ENCODE data around the gene GNB5.
"Not testable (repeated sequence)": the region's sequence is repeated elsewhere in the genome, so short reads cannot be mapped to it uniquely, and the experiment has no call there.

GNB5 gene

DNA sequence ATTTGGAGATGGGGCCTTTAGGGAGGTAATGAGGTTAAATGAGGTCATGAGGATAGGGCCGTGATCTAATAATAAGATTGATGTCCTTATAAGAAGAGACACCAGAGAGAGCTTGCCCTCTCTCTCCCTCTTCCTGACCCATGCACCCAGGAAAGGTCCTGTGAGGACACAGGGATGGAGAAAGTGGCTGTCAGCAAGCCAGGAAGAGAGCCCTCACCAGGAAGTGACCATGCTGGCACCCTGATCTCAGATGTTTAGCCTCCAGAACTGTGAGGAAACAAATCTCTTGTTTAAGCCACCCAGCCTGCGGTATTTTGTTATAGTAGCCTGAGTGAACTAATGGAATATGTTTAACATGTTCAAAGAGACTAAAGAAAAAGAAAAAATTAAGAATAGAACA is 15.3 kb upstream of the GNB5 start:
- peak; percentile 1 for DNase-seq

DNA sequence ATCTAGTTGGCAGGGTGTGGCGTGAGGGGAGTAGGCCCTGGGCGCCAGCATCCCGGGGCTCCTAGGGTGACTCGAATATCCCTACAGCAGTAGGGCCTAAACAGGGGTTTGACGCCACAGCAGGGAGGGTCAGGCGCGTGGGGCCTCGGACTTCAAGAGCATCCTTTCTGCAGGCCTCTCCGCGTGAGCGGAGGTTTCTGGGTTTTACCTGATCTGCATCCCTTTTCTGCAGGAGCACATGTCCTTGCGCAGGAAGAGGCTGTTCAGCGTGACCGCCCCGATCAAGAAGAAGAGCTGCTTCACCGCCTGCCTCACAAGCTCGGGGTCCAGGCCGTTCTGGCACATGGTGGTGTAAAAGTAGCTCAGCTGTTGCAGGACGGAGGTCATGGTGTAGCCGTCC is 13.5 kb upstream of the GNB5 start:
- DNase-seq: no peak

DNA sequence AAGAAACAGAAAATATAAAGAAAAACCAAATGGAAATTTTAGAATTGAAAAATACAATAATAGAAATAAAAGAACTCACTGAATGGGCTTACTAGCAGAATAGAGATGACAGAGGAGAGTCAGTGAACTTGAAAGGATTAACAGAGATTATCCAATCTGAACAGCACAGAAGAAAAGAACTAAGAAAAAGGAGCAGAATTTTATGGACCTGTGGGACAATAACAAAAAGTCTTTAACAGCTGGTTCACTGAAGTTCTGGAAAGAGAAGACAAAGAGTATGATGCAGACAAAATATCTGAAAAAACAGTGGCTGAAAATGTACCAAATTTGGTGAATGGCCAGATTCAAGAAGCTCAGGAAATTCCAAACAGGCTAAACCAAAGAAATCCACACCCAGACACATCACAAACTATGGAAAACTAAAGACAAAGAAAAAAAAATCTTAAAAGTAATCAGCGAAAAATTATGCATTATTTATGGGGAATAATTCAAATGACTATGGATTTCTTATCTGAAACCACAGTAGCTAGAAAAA is 9.7 kb upstream of the GNB5 start:
- DNase-seq: no peak

DNA sequence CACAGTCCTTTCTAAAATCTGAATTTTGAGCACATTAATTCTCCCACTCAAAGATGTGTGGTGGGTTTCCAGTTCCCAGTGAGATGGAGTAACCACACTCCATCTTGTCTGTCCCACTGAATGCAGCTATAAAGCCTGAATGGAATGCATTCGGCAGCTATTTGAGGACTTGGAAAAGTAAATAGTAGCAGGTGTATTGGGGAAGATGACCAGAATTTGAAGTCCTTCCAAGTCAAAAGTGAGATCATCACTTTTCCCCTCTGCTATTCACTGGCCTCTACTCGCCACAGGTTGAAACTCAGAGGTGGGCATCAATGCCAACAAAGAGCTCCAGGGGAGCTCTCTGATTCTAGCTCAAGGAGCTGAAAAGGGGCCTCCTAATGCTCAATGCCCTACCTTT is 8.1 kb upstream of the GNB5 start:
- no peak for DNase-seq

DNA sequence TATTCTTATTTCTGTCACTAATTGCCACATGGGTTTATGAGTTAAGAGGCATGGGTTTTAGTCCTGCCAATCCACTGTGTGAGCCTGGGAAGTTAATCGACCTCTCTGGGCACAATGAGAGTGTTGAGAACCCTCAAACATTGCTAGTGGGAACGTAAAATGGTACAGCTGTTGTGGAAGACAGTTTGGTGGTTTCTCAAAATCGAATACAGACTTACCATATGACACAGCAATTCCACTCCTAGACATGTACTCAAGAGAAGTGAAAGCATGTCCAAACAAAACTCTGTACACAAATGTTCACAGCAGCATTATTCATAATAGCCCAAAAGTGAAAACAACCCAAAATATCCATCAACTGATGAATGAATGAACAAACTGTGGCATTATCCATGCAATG is 5.7 kb upstream of the GNB5 start:
- no peak for DNase-seq

DNA sequence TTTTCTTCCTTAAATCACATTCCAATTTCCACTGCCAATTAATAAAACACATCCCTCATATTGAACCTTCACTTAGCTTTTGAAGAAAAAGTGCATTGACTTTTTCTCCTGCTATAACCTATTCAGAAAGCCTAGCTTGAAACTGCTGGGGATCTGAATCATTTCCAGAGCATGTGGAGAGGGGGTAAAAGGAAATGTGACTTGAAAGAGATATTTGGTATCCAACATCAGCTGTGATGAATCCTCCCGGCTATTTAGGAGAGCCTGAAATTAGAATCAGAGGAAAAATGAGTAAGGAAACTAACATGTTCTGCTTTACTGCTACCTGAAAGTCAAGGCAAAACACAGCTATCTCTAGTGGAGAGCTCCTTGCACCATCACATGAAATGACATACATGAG is 2.6 kb upstream of the GNB5 start:
- no peak for DNase-seq

DNA sequence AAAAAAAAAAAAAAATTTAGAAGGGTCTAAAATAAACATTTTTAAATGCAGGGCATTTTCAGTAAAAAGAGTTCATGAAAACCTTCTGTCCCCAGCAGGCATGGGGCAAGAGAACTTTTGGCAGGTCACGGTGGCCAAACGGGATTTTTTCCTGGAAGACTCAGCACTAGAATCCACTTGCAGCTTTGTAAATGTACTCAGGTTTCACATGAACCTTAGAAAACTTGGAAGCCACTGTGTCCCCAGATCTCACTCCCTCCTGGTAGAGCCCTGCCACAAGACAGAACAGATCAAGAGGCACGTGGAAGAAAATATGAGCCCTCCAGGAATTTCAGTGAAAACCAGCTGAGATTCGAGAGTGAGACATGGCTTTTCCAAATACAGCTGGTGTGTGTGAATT is 2.1 kb upstream of the GNB5 start:
- DNase-seq: no peak

DNA sequence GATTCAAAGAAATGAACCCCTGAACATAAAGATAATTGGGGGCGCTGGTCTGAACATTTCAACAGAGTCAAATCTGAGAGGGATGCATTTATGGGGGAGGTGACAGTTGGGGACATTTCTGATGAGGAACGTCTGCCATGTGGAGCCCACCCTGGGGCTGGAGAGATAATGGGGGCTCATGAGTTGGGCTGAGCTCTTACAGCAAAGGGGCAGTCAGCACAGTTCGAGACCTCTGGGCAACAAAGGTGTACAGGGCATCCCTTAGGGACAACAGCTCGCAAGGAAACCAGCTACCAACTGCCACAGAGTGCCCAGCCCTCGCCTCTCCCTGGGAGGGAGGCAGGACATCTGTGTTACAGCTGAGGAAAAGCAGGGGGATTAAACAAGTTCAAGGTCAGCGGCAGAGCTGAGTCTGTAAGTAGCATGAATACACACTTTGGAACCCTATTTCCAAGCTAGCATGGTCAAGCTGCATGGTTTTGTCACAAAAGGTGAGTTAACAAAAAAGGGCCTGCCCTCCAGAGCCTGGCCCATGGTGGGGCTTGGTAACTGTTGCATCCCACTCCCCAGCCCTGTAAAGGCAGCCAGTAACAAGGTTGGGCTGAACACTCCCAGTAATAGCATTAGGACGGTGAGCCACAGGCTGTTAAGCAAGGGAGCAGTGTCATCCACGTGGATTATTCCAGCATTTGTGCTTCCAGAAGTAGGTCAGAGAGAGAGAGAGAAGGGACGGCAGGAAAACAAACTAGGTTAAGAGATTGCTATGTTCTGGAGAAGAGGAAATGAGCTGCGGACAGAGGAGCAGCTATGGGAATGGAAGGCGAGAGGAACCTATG is 4.3 kb downstream of the GNB5 start:
- DNase-seq: no peak

DNA sequence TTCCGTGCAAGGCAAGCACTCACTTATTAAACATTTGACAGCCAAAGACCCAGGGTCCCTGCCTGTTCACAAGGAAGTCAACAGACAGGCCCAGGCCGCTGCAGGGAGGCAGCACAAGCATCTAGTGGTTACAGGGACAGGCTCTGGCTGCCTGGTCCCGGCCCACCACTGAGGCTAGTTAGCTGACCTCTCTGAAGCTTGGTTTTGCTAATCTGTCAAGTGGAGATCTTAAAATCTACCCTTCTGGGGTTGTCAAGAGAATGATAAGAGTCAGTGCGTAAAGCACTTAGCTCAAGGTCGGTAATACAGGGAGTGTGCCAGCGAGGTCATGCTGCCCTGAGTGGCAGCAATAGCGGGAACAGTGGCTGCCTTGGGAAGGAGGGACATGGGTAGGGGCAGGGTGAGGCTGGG is 6.0 kb downstream of the GNB5 start:
- no peak for DNase-seq

DNA sequence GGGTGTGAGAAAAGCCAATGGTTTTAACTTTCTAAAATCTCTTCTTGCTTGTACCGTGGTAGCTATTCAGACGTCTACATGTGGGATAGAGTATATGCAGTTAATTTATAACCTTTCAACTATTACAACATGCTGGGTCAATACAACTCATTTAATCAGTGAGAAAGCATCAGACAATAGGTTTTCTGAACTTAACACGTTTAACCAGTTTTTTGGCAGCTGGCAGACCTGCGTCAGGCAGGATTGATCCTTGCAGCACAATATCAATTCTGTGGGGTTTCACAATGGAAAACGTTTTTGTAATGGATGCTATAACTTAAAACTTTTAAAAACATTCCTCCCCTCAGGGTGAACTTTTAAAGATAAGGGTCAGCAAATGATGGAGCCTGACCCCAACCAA is 6.5 kb downstream of the GNB5 start:
- DNase-seq: no peak

DNA sequence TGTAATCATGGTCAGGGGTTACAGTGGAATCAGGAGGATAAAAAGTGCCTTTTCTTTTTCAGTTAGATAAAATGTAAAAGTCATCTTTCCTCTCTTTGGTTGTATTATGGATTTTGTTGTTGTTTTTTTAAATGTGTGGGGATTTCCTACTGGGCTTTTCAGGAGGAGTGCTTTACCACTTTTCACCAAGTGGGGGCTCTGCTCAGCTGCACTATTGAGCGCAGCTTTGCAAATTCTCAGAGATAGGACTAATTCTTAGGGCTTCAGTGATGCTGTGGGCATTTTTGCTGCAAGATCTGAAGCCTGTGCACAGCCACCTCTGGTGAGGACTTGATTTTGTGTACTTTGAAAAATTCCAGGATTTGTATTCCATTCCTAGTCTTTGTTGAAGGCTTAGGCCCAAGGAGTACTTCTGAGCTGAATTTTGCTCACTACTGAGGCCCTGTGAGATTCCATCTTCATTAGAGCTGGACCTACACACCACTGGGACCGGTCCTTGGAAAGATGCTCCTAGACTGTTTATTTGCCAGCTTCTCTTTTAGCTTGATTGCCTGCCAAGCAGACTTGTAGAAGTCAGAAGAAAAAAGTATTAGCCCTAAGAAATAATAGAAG is 7.5 kb downstream of the GNB5 start:
- DNase-seq: no peak

DNA sequence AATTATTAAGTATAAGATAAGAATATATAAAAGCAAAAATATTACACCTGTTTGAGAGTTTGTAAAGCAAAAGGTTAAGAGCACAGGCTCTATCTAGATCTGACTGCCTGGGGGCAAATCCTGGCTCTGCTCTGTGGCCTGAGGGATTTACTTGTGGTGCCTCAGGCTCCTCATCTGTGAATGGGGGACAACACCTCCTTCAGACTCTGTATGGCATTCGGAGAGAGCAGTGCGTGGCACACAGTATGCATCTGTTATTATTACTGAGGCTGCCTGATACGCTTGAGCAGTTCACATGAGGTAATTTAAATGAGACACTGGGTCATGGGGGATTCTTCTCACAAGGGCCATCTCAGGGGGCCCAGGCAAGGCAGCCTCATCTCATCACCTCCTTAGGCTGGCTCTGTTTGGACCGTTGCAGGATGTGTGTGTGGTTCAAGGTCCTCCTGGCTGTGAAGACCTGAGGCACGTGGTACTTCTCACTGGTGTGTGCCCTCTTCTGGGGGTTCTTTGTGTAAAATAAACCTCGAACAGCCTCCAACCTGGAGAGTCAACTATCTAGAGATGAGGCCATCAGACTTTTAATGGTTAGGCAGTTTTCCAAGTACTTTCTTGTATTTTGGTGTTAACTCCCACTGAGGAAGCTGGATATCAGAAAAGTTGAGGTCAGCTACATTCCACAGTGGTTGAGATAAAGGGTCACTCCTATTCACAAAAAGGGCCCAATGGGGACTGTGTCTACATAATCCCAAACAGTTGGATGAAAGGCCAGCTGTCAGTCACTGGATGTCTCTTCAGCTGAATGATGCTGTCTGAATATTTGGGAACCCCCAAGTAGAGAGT is 9.0 kb downstream of the GNB5 start:
- DNase-seq: no peak

DNA sequence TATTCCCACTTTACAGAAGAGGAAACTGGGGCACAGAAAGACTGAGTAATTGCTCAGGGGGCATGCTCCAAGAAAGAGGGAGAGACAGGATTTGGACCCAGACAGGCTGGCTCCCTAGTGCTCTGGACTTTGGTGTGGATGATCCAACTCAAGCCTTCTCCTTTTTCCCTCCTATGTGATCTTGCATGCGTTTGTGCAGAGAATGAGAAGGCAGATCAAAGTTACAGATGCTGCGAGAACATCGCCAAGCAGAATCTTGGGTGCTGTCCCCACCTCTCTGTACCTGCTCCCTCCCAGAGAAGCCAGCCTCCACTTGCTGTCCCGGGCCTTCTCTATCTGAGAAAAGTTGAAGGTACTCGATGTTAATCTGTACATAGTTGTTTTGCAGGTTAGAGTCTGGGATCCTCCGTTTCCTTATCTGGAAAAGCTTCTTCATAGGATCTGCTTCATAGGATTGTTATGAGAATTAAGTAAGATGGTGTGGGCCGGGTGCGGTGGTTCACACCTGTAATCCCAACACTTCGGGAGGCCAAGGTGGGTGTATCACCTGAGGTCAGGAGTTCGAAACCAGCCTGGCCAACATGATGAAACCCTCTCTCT is 10.2 kb downstream of the GNB5 start:
- DNase-seq: no peak

DNA sequence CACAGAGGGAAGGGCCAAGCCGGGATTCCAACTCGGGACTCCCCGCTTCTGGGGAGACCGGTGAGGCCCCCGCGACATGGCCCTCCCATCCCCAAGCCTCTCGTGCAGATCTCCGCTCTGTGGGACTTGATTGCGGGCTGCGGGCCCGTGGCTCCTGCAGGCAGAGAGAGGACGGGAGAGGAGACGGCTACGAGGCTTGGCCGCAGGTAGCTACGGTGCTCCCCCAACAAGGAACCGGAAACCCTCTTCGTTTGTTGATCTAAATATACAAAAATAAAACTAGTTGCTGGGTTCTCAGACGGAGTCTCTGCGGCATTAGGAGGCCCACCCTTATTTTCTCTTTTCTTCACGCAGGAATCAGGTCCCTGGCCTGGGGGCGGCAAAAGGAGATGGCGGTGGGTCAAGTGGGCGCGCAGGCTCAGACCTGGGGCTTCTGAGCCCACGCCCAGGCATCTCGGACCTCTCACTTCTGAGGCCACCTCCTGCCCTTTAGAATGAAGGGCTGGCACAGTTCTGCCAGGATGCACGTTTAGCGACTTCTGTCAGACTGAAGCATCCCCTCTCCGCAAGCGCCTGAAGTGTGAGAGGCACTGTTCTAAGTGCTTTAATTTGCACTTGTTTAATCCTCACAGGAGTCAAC is 10.9 kb downstream of the GNB5 start:
- DNase-seq: no peak

DNA sequence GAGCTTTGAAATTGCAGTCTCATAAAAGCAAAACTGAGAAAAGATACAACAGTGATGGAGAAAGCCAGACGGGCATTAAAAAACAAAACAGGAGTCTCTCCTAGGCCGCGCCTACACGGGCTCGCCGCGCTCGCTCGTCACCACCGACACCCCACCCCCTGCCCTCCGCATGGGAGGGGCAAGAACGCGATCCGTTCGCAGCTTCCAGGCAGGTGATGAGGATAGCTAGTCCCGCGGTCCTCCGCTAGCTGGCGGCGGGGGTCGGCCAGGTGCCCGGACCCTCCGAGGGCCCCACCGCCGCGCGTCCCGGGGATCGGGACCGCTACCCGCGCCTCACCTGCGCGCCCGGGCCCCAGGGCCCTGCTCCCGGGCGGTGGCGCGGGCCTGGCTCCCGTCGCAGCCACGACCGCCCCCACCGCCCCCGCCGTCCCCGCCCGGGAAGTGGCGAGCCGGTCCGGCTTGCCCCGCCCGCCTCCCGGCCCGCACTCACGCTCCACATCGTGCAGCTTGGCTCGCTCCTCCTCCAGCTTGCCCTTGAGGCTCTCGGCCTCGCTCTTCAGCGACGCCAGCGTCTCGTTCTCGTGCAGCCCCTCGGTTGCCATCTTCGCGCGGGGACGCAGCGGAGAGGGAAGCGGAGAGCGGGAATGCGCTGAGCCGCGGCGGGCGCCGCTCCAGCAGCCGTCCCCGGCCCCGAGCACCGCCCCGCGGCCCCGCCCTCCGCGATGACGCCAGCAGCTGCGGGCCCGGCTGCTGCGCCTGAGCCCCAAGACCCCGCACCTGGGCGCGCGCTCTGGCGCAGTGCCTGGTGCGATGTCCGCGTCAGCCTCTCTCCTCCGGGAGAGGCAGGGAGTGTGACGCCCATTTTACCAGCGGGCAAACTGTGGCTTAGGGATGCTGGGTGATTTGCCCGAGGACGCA is 11.7 kb downstream of the GNB5 start:
- peak; percentile 39 for DNase-seq

DNA sequence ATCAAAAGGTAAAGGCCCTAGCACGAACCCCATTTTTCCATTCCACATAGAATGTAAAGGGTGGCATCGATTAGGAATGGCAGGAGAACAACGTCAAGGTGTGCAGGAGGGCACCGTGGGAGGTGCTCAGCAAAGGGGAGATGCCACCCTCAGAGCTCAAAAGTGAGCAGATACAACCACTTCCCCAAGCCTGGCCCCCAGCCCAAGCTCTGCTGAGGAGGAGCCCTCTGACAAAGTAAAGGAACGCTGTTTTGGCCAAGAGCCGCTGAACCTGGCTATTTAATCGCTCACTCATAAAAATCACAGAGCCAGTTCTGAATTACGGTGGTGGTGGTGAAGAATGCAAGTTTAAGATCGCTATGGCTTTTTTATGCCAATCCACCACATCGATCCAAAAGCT is 12.4 kb downstream of the GNB5 start:
- DNase-seq: no peak

DNA sequence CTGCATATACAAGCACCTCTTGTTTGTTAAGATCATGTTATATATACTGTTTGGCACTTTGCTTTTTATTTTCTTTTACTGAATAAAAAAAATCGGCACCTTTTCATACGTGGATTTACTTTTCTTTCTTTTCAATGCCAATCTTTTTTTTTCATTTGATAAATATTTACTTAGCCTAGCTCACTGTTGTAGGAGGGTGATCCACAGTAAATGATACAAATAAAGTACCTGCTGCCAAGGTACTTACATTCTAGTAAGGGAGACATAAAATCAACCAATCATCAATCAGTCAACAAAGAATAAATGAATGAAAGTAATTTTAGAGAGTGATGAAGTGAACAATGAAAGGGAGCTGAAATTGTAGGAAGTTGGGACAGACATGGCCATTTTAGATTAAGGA is 18.3 kb downstream of the GNB5 start:
- no peak for DNase-seq

DNA sequence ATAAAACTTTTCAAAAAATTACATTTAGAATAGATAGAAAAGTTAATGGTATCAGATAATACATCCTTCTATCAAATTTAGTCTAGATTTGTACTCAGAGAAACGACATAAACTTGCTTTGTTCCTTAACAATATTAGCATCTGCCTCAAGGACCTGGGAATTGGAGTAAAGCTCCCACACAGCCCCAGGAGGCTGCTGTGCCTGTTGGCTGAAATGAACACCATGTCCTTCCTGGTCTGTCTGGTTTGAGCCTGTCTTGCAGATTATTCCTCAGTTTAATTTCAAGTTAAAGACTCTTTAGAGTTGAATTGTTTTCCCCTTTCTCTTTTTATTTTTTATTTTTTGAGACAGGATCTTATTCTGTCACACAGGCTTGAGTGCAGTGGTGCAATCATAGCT is 19.4 kb downstream of the GNB5 start:
- no peak for DNase-seq

DNA sequence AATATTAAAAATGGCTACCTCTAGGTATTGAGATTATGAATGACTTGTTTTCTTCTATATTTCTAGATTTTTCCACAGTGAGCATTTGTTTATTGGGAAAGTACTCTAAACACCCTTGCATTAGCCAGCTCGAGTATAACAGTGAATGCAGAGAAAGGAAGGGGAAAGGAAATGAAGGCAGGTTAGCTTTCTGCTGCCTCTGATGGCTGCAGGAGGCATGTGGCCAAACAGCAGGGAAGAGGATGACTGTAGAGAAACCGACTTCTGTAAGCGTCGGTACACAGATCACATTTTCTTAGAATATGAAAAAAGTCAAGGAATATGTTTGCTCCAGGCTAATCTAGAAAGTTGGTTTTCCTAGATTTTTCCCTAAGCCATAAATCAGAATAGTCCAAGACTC is 19.8 kb downstream of the GNB5 start:
- no peak for DNase-seq

DNA sequence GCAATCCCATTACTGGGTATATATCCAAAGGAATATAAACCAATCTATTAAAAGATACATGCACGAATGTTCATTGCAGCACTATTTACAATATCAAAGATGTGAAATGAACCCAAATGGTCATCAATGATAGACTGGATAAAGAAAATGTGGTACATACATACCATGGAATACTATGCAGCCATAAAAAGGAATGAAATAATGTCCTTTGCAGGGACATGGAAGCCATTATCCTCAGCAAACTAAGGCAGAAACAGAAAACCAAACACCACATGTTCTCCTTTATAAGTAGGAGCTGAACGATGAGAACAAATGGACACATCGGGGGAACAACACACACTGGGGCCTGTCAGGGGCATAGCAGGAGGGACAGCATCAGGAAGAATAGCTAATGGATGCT is 21.0 kb downstream of the GNB5 start:
- not testable (repeated sequence) for DNase-seq

DNA sequence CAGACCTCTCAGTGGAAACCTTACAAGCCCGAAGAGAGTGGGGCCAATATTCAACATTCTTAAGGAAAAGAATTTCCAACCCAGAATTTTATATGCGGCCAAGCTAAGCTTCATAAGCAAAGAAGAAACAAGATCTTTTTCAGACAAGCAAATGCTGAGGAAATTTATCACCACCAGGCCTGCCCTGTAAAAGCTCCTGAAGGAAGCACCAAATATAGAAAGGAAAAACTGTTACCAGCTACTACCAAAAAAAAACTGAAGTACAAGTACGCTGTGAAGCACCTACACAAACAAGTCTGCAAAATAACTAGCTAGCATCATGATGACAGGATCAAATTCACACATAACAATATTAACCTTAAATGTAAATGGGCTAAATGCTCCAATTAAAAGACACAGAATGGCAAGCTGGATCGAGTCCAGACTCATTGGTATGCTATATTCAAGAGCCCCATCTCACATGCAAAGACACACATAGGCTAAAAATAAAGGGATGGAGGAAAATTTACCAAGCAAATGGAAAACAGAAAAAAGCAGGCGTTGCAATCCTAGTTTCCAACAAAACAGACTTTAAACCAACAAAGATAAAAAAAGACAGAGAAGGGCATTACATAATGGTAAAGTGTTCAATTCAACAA is 25.6 kb downstream of the GNB5 start:
- not testable (repeated sequence) for DNase-seq

Data from DMS153 (cell line).